Measurements from ENCODE around the gene TMEM35B.
"Not testable (repeated sequence)": the region's sequence is repeated elsewhere in the genome, so short reads cannot be mapped to it uniquely, and the experiment has no call there.

The TMEM35B gene

DNA sequence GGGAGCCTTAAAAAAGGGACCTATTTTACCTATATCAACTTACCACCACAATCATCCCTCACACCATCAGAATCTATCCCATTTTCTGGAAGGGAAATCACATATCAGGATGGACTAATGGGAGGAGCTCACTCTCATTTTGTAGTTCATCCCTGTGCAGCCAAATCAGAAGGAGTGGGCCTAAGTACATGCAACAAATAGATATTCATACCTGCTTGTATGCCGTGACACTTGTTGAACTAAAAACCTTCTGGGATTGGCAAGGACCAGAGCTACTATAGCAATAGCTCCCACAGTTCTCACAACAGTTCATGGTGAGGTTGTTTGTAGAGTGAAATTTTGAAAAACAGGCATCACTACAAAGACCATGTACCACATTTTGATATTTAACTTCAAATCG is 29.3 kb upstream of the TMEM35B start:
- TF ChIP-seq, protein P1, sequence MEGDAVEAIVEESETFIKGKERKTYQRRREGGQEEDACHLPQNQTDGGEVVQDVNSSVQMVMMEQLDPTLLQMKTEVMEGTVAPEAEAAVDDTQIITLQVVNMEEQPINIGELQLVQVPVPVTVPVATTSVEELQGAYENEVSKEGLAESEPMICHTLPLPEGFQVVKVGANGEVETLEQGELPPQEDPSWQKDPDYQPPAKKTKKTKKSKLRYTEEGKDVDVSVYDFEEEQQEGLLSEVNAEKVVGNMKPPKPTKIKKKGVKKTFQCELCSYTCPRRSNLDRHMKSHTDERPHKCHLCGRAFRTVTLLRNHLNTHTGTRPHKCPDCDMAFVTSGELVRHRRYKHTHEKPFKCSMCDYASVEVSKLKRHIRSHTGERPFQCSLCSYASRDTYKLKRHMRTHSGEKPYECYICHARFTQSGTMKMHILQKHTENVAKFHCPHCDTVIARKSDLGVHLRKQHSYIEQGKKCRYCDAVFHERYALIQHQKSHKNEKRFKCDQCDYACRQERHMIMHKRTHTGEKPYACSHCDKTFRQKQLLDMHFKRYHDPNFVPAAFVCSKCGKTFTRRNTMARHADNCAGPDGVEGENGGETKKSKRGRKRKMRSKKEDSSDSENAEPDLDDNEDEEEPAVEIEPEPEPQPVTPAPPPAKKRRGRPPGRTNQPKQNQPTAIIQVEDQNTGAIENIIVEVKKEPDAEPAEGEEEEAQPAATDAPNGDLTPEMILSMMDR (conservative IDR thresholded peaks at IDR 0.05; ENCODE audit: low read length): no peak
- no peak for DNase-seq (ENCODE audit: low read depth)
- no peak overlapping the region for H3K4me3 ChIP-seq (ENCODE audit: low read length)

- DNase-seq (ENCODE audit: low read depth): no peak
- H3K4me3 ChIP-seq (ENCODE audit: low read length): no peak overlapping the region
- TF ChIP-seq, protein P1 (conservative IDR thresholded peaks at IDR 0.05; ENCODE audit: low read length): no peak
Measured at GRCh38 chr1:35005711-35006110, 20.6 kb upstream of the TMEM35B start.

DNA sequence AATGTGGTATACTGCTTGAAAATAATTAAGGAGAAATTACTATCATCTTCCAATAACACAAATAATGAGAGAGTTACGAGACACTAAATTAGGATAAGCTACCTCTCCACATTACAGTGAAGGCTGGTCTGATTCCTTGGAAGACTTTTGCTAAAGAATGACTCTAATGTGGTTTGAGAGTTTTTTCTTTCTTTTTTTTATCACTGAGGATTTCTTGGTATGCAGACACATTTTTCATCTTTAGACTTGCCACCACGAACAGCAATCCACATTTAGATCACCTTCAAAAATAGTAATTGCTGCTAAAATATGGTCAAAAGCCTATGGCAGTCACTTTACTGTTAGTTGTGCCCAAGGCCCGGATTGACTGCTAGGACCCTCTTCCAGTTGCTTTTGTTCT is 16.6 kb upstream of the TMEM35B start:
- DNase-seq (ENCODE audit: low read depth): peak; percentile 61
- no peak overlapping the region for H3K4me3 ChIP-seq (ENCODE audit: low read length)
- TF ChIP-seq, protein P1 (conservative IDR thresholded peaks at IDR 0.05; ENCODE audit: low read length): no peak

- DNase-seq (ENCODE audit: low read depth): no peak
- H3K4me3 ChIP-seq (ENCODE audit: low read length): no peak overlapping the region
- TF ChIP-seq, protein P1 (conservative IDR thresholded peaks at IDR 0.05; ENCODE audit: low read length): no peak
Measured at GRCh38 chr1:34994878-34995277, 9.7 kb upstream of the TMEM35B start.

DNA sequence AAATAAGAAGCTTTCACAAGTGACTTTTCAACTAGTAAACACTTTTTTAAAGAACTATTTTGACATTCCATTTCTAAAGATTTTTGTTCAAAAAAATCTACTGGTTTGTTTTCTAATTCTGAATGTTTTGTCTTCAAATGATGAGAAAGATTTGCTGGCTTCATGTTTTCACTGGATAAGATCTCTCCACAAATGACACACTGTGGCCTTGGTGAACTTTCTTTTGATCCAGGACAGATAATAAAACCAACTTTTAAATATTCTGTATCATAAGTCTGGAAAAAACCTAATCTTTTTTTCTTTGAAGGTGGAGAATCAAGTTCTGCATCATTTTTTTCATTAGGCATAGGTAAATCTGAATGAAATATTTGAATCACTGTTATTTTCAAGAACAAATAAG is 3.4 kb upstream of the TMEM35B start:
- H3K4me3 ChIP-seq (ENCODE audit: low read length): no peak overlapping the region
- DNase-seq (ENCODE audit: low read depth): no peak
- TF ChIP-seq, protein P1 (conservative IDR thresholded peaks at IDR 0.05; ENCODE audit: low read length): no peak

DNA sequence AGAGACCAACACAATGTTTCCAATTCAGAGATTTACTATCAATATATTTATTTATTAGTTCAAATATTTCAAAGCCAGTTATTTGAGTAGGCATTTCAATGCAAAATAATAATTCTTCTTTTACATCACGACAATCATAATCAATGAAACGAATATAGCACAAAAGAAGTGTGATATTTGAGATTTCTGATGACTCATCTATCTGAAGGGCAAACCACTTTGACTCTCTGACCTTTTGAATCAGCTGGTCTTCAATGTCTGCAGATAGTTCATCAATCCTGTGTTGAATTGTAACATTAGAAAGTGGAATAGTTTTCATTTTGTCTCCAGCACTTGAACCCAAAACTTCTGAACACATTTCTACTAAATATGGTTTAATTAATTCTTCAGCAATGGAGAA is 3.0 kb upstream of the TMEM35B start:
- TF ChIP-seq, protein P1 (conservative IDR thresholded peaks at IDR 0.05; ENCODE audit: low read length): no peak
- DNase-seq (ENCODE audit: low read depth): no peak
- no peak overlapping the region for H3K4me3 ChIP-seq (ENCODE audit: low read length)

- TF ChIP-seq, protein P1 (conservative IDR thresholded peaks at IDR 0.05; ENCODE audit: low read length): no peak
- H3K4me3 ChIP-seq (ENCODE audit: low read length): no peak overlapping the region
- peak; percentile 68 for DNase-seq (ENCODE audit: low read depth)
Measured at GRCh38 chr1:34987018-34987417, 1.9 kb upstream of the TMEM35B start.

DNA sequence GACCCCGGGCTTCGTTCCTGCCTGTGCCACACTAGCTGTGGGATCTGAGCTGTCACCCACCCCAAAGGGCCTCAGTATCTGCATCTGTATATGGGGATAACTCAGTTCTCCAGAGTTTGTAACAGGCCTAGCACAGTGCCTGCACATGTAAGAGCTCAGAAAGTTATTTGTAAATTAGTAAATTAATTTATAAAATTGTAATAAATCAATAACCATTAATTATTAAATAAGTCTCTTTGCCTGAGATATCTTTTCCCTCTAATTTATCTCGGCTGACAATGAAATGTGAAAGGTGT is 410 bp upstream of the TMEM35B start:
- peak overlapping the region; percentile 80 for H3K4me3 ChIP-seq (ENCODE audit: low read length)

More for the DNA sequence above, 410 bp upstream of the TMEM35B start:
- DNase-seq (ENCODE audit: low read depth): not testable (repeated sequence)

All from AG10803 (cell line).